Muscle of back (tissue), 11 donors: ENCODE data around the gene SMIM35. TPM values are rescaled to one million over a fixed set of nuclear protein-coding genes. Genes with fewer than 3 reads are reported as not detected.

Source experiments
- DNase-seq, 3 donors: peaks; one replicate each; pipeline versions ENCODE4 v3.0.0 to v3.0.0-alpha.2; 2013
- polyA plus RNA-seq, 10 donors: library from polyadenylated mRNA; unstranded; fragments of 120-200 nt; gene quantifications; one replicate each; pipeline ENCODE4 v1.2.1, GENCODE V29; 2013; ENCODE audit not compliant: insufficient read length in 10 of 10

Gene SMIM35
- polyA plus RNA-seq, 10 donors = 0.05 to 0.28 (median 0.17) TPM; not detected in 3

GRCh38 chr11:118005224-118006152 lies 81.3 kb downstream of the SMIM35 start:
- DNase-seq = no peak

- no peak for DNase-seq
Measured at GRCh38 chr11:118004543-118005223, 82.1 kb downstream of the SMIM35 start.

GRCh38 chr11:118003456-118003855 lies 83.3 kb downstream of the SMIM35 start:
- no peak for DNase-seq

GRCh38 chr11:118002541-118003423 lies 84.0 kb downstream of the SMIM35 start:
- peak; percentile 28 to 81 (median 45) for DNase-seq

GRCh38 chr11:118002010-118002540 lies 84.7 kb downstream of the SMIM35 start:
- DNase-seq = no peak

GRCh38 chr11:118001494-118001971 lies 85.2 kb downstream of the SMIM35 start:
- no peak for DNase-seq

- no peak for DNase-seq
Measured at GRCh38 chr11:118000850-118001228, 85.9 kb downstream of the SMIM35 start.

- no peak for DNase-seq
Measured at GRCh38 chr11:118000067-118000849, 86.5 kb downstream of the SMIM35 start.

GRCh38 chr11:117999354-117999993 lies 87.3 kb downstream of the SMIM35 start:
- DNase-seq = no peak

- no peak for DNase-seq
Measured at GRCh38 chr11:117998664-117999353, 88.0 kb downstream of the SMIM35 start.

GRCh38 chr11:117997823-117998579 lies 88.8 kb downstream of the SMIM35 start:
- no peak for DNase-seq

GRCh38 chr11:117997406-117997805 lies 89.4 kb downstream of the SMIM35 start:
- no peak for DNase-seq

- DNase-seq = no peak
Measured at GRCh38 chr11:117996058-117996457, 90.7 kb downstream of the SMIM35 start.

GRCh38 chr11:117995472-117995871 lies 91.3 kb downstream of the SMIM35 start:
- DNase-seq = no peak

GRCh38 chr11:117993988-117994745 lies 92.6 kb downstream of the SMIM35 start:
- no peak for DNase-seq

GRCh38 chr11:117992620-117993019 lies 94.1 kb downstream of the SMIM35 start:
- no peak for DNase-seq

- DNase-seq = no peak
Measured at GRCh38 chr11:117992136-117992535, 94.6 kb downstream of the SMIM35 start.
